ENCODE data around the gene AFF3.

Gene AFF3

GRCh38 chr2:100071335-100072043 lies 70.9 kb downstream of the AFF3 start:
- no peak for DNase-seq (ENCODE audit: low spot score)

- DNase-seq (ENCODE audit: low spot score) = no peak
Measured at GRCh38 chr2:100070078-100070477, 72.3 kb downstream of the AFF3 start.

- no peak for DNase-seq (ENCODE audit: low spot score)
Measured at GRCh38 chr2:100068395-100068794, 74.0 kb downstream of the AFF3 start.

GRCh38 chr2:100067784-100068183 lies 74.6 kb downstream of the AFF3 start:
- no peak for DNase-seq (ENCODE audit: low spot score)

- no peak for DNase-seq (ENCODE audit: low spot score)
Measured at GRCh38 chr2:100066856-100067255, 75.5 kb downstream of the AFF3 start.

GRCh38 chr2:100066246-100066645 lies 76.1 kb downstream of the AFF3 start:
- DNase-seq (ENCODE audit: low spot score) = no peak

GRCh38 chr2:100064592-100065428 lies 77.6 kb downstream of the AFF3 start:
- DNase-seq (ENCODE audit: low spot score) = no peak

GRCh38 chr2:100064165-100064564 lies 78.2 kb downstream of the AFF3 start:
- no peak for DNase-seq (ENCODE audit: low spot score)

- DNase-seq (ENCODE audit: low spot score) = no peak
Measured at GRCh38 chr2:100063459-100063953, 78.9 kb downstream of the AFF3 start.

GRCh38 chr2:100062336-100062735 lies 80.1 kb downstream of the AFF3 start:
- DNase-seq (ENCODE audit: low spot score) = no peak

GRCh38 chr2:100060875-100061274 lies 81.5 kb downstream of the AFF3 start:
- no peak for DNase-seq (ENCODE audit: low spot score)

- no peak for DNase-seq (ENCODE audit: low spot score)
Measured at GRCh38 chr2:100059638-100060037, 82.8 kb downstream of the AFF3 start.

GRCh38 chr2:100057901-100058261 lies 84.5 kb downstream of the AFF3 start:
- no peak for DNase-seq (ENCODE audit: low spot score)

- DNase-seq (ENCODE audit: low spot score) = no peak
Measured at GRCh38 chr2:100054426-100054825, 88.0 kb downstream of the AFF3 start.

GRCh38 chr2:100053087-100053885 lies 89.1 kb downstream of the AFF3 start:
- no peak for DNase-seq (ENCODE audit: low spot score)

- DNase-seq (ENCODE audit: low spot score) = no peak
Measured at GRCh38 chr2:100052650-100053049, 89.7 kb downstream of the AFF3 start.

GRCh38 chr2:100051253-100051652 lies 91.1 kb downstream of the AFF3 start:
- no peak for DNase-seq (ENCODE audit: low spot score)

GRCh38 chr2:100050685-100051084 lies 91.7 kb downstream of the AFF3 start:
- no peak for DNase-seq (ENCODE audit: low spot score)

GRCh38 chr2:100046961-100047947 lies 95.1 kb downstream of the AFF3 start:
- no peak for DNase-seq (ENCODE audit: low spot score)

- no peak for DNase-seq (ENCODE audit: low spot score)
Measured at GRCh38 chr2:100045000-100045399, 97.4 kb downstream of the AFF3 start.

GRCh38 chr2:100043891-100044255 lies 98.5 kb downstream of the AFF3 start:
- DNase-seq (ENCODE audit: low spot score) = no peak

Measured in SW480 (cell line).